ENCODE results near the gene BAHCC1.

- TF ChIP-seq CTCF (IDR thresholded peaks at IDR 0.05) (no peak), NFE2L1 (CRISPR knock-in tag; IDR thresholded peaks at IDR 0.05) (no peak; the same call in 1 of the 2 replicates), SMAD3 (CRISPR knock-in tag; IDR thresholded peaks at IDR 0.05; ENCODE audit: borderline replicate concordance) (no peak), ELF4 (CRISPR knock-in tag; IDR thresholded peaks at IDR 0.05; ENCODE audit: low read depth) (no peak), PRRX2 (CRISPR knock-in tag; IDR thresholded peaks at IDR 0.05) (no peak), JUN (CRISPR knock-in tag; IDR thresholded peaks at IDR 0.05) (no peak), MAX (CRISPR knock-in tag; IDR thresholded peaks at IDR 0.05) (no peak; the same call in 1 of the 2 replicates), IRF1 (CRISPR knock-in tag; IDR thresholded peaks at IDR 0.05) (no peak; the same call in 1 of the 2 replicates)
Observed at GRCh38 chr17:81511554-81511803, 116.2 kb downstream of the BAHCC1 start.
